ENCODE data around the gene AXDND1.
"Not testable (repeated sequence)": the region's sequence is repeated elsewhere in the genome, so short reads cannot be mapped to it uniquely, and the experiment has no call there.

Gene AXDND1

DNA sequence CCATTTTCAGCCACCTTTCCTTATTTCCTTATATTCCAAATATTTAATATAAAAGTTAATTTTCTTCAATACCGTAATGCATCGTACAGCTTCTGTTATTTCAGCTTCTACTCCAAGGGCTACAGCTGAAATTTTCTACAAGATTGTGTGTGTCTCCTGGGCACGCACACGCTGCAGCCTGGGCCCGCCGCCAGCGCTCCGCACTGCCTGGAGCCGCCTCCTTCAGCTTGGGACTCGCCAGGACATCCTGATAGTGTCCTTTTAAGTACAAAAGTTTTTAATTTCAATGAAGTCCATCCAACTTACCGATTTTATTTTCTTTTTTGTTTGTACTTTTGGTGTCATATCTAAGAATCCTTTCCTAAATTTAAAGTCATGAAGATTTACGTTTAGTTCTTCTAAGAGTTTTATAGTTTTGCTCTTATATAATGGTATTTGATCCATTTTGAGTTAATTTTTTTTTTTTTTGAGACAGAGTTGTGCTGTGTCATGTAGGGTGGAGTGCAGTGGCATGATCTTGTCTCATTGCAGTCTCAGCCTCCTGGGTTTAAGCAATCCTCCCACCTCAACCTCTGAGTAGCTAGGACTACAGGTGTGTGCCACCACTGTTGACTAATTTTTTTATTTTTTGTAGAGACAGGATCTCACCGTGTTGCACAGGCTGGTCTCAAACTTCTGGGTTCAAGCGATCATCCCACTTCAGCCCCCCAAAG is 82.8 kb downstream of the AXDND1 start:
- intact Hi-C loops (cut with DNase I) = no loop called here
- peak in 1 of 10 donors; percentile 42 for DNase-seq

DNA sequence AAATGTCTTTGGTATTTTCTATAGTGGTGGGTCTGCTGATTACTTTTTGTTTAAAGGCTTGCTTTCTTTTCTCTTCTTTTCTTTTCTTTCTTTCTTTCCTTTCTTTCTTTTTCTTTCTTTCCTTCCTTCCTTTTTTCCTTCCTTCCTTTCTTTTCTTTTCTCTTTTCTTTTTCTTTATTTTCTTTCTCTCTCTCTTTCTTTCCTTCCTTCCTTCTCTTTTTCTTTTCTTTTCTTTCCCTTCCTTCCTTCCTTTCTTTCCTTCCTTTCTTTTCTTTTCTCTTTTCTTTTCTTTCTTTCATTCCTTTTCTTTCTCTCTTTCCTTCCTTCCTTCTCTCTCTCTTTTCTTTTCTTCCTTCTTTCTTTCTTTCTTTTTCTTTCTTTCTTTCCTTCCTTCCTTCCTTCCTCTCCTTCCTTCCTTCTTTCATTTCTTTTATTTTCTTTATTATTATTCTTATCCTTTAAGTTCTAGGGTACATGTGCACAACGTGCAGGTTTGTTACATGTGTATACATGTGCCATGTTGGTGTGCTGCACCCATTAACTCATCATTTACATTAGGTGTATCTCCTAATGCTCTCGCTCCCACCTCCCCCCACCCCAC is 93.9 kb downstream of the AXDND1 start:
- DNase-seq; intact Hi-C loops (cut with DNase I): not testable (repeated sequence)

DNA sequence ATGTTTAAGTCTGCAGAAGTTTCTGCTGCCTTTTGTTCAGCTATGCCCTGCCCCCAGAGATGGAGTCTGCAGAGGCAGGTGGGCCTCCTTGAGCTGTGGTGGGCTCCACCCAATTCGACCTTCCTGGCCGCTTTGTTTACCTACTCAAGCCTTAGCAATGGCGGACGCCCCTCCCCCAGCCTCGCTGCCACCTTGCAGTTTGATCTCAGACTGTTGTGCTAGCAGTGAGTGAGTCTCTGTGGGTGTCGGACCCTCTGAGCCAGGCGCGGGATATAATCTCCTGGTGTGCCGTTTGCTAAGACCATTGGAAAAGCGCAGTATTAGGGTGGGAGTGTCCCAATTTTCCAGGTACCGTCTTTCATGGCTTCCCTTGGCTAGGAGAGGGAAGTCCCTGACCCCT is 99.9 kb downstream of the AXDND1 start:
- DNase-seq = peak in 1 of 10 donors; percentile 50
- intact Hi-C loops (cut with DNase I) = not testable (repeated sequence)

DNA sequence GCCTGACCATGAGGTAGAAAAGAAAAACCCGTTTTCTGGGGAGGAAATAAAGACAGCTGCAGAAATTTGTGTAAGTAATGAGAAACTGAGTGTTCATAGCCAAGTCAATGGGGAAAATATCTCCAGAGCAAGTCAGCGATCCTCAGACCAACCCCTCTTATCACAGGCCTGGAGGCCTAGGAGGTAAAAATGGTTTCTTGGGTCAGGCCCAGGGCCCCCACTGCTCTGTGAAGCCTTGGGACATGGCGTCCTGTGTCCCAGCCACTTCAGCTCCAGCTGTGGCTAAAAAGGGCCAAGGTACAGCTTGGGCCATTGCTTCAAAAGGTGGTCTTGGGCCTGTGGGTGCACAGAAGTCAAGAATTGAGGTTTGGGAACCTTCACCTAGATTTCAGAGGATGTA is 108.9 kb downstream of the AXDND1 start:
- no peak for DNase-seq
- intact Hi-C loops (cut with DNase I) = no loop called here

DNA sequence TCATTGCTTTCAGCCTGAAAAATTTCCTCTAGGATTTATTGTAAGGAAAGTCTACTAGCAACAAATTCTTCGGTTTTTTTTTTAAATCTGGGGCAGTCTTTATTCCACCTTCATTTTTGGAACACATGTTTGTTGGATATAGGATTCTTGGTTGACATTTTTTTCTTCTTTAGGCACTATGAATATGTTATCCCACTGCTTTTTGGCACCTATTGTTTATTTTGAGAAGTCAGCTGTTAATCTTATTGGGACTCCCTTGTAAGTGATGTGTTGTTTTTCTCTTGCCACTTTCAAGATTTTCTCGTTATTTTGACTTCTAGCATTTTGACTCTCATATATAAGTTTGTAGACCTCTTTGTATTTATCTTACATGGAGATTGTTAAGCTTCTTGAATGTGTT is 110.7 kb downstream of the AXDND1 start:
- intact Hi-C loops (cut with DNase I) = no loop called here
- DNase-seq = no peak

DNA sequence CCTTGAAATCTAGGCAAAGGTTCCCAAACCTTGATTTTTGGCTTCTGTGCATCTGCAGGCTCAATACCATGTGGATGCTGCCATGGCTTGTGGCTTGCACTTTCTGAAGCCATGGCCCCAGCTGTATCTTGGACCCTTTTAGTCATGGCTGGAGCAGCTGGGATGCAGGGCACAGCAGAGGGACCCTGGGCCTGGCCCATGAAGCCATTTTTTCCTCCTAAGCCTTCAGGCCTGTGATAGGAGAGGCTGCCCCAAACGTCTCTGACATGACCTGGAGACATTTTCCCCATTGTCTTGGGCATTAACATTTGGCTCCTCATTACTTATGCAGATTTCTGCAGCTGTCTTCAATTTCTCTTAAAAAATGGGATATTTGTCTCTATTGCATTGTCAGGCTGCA is 112.6 kb downstream of the AXDND1 start:
- intact Hi-C loops (cut with DNase I) = no loop called here
- DNase-seq = no peak

DNA sequence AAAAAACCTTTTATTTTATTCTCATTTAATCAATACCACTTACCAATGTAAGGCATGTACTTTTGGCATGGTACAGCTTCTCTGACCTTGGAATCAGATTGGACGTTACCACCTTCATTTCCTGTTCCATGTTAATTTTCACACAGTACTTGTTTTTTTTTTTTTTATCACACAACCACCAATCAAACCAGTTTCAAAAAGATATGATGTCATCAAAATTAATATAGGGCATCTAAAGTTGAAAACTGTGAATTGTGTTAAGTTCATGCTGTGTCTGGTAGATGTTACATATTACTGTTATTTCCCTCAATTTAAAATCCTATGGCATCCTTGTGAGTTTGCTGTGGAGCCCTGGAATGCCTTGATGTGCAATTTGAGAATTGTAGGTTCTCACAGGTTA is 124.8 kb downstream of the AXDND1 start:
- intact Hi-C loops (cut with DNase I) = no loop called here
- no peak for DNase-seq

DNA sequence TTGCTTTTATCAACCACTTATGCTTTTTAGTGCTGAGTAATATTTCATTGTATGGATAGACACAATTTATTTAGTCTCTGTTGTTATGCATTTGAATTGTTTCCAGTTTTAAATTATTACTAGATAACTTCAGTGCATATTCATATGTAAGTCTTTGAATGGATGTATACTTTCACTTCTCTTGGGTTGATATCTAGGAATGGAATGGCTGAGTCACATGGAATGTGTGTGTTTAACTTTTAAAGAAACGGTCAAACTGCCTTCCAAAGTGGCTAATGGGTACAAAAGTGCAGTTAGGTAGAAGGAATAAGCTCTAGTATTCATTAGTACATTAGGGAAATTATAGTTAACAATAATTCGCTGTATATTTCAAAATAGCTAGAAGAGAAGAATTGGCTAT is 127.6 kb downstream of the AXDND1 start:
- intact Hi-C loops (cut with DNase I) = no loop called here
- DNase-seq = no peak

DNA sequence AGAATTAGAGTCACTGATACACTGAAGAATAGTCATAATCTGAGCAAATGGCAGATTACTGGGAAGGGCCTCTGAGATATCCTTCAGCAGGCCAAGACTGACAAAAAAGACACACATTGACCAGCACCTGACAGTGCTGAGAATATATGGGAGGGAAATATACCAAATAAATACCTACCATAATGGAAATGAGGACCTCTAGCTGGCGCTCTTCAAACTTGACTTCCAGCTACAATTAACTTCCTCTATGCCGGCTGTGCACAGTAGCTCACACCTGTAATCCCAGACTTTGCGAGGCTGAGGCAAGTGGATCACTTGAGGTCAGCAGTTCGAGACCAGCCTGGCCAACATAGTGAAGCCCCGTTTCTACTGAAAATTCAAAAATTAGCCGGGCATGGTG is 140.4 kb downstream of the AXDND1 start:
- intact Hi-C loops (cut with DNase I) = no loop called here

DNA sequence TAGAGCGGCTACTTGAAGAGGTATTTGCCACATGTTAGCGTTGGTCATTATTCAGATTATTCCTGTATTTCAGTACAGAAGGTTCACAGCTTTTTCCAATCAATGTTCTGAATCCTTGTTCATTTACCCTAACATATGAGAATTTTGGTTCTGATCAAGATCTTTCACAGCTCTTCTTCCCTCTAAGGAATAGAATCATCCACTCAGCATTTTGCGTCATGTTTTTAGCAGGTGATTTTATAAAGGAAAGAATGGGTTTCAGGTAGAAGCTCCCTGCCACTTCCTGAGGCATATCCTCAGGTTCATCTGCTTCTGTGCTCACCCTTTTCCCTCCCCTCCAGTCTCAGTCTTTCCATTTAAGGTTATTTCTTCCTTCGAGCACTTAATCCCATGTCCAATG is 143.6 kb downstream of the AXDND1 start:
- intact Hi-C loops (cut with DNase I) = no loop called here
- no peak for DNase-seq

More for the DNA sequence above, 140.4 kb downstream of the AXDND1 start:
- no peak for DNase-seq

DNA sequence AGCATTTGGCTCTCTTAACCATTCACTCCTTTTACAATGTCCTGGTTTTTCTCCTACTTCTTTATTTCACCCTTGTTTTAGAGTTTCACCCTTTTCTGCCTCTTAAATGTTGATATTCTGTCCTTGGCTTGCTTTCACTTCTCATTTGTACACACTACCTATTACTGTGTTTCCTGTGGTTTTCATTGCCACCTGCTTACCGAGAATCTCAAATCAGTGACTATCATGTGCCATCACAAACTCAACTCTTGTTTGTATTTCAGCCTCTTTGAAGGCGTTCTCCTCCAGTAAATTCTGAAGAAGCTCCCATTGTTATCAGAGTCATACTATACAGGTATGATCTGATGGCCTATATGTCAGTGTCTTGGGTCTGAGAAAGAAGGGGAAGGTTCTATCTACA is 144.3 kb downstream of the AXDND1 start:
- no peak for DNase-seq
- intact Hi-C loops (cut with DNase I) = no loop called here

DNA sequence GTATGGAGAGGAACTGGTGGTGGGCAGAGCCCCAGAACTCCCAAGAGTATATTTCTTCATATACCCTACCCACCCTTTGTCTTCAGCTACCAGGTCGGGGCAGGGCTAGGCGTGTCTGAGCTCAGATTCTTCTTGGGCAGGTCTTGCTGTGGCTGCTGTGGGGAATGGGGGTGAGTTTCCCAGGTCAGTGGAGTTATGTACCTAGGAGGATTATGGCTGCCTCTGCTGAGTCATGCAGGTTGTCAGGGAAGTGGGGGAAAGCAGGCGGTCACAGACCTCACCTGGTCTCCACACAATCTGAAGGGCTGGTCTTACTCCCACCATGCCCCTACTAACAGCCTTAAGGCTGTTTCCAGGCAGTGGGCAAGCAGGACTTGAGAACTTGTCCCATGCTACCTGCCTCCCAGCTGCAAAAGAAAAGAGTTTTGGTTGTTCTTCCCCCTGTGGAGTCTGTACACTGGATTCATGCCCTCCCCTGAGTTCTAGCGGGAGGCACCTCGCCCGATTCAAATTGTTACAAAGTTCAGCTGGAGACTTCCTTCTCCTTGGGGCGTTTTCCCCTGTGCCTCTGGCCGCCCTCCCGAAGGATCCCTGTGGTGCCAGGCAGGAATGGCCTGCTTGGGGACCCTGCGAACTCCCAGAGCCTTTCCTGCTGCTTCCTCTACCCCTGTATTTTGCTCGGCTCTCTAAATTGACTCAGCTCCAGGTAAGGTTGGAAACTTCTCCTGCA is 151.4 kb downstream of the AXDND1 start:
- no peak for DNase-seq
- intact Hi-C loops (cut with DNase I) = no loop called here

DNA sequence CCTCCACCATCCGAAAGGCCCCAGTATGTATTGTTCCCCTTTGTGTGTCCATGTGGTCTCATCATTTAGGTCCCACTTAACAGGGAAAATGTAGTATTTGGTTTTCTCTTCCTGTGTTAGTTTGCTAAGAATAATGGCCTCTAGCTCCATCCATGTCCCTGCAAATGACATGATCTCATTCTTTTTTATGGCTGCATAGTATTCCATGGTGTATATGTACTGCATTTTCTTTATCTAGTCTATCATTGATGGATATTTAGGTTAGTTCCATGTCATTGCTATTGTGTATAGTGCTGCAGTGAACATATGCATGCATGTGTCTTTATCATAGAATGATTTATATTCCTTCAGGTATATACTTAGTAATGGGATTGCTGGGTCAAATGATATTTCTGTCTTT is 152.8 kb downstream of the AXDND1 start:
- intact Hi-C loops (cut with DNase I); DNase-seq: not testable (repeated sequence)

DNA sequence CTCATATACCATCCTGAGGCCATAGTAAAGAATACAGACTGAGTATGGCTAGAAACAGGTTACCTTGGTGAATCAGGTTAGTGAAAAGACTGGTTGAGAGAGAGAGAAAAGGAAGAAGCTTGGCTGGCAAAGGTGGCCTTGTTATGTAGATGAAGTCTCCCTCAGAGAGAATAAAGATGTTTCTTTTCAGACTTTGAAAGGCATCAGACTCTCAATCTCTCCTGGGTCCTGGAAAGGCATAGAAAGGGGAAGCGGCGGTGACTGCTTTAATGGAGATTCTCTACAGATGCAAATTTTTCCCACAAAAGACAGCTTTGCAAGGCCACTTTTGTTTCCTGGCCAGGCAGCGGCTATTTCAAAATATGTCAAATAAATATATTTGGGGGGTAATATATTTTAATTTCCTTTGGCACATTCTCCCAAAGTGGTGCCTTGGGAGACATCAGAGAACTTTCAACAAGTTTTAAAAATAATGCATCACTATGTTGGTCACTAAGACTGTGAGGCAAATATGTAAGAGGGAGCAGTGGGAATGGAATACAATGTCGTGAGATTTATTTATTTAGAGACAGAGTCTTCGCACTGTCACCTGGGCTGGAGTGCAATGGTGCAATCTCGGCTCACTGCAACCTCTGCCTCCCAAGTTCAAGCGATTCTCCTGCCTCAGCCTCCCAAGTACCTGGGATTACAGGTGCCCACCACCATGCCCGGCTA is 163.9 kb downstream of the AXDND1 start:
- intact Hi-C loops (cut with DNase I) = no loop called here
- no peak for DNase-seq

DNA sequence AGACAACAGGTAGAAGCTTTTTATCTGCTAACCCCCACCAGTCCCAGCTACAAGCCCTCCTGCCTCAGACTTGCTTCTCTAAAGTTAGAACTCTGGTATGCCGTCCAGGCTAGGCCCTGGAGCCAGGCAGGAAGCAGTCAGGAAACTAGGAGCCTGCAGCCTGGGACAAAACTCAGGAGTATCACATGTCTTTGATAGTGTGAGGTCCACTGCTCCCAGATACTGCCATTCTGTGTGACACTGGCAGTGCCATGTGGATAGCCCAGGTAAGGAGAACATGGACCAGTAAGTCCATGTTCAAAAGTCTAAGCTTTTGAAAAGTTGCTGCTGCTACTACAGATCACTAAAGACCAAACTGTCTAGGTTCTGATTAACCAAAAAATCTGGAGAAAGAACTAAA is 164.6 kb downstream of the AXDND1 start:
- DNase-seq = no peak
- intact Hi-C loops (cut with DNase I) = no loop called here

DNA sequence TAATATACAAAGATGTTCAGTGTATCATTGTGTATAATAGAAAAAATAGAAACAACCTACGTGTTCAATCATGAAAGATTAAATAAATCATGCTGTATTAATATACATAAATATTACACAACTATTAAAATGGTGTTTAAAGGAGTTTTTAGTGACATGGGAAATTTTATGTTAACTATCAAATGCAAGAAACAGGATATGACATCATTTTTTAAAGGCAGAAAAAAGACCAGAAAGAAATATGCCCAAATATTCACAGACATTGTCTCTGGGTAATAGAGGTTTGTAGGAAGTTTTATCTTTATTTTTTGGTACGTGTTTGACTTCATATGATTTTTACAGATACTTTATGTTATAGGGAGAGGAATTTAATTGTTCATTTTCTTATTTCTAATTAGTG is 176.0 kb downstream of the AXDND1 start:
- intact Hi-C loops (cut with DNase I) = no loop called here
- no peak for DNase-seq

DNA sequence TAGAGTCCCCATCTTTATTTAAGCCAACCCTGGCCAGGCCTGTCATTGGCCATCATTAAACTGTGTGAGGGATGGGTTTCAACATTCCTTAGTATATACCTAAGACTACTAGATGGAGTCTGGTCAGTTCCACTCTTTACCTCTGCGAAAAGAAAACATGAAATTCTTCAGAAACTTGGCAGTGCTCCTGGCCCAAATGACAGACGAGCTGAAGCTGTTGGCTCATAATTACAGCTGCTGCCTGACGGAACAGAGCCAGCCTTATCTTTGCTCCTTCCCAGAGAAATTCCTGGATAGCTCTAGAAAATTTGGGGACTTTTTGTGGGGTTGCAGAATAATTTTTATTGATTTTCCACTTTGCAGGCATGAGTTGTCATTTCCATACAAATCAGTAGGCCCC is 179.6 kb downstream of the AXDND1 start:
- DNase-seq = no peak
- intact Hi-C loops (cut with DNase I) = no loop called here

DNA sequence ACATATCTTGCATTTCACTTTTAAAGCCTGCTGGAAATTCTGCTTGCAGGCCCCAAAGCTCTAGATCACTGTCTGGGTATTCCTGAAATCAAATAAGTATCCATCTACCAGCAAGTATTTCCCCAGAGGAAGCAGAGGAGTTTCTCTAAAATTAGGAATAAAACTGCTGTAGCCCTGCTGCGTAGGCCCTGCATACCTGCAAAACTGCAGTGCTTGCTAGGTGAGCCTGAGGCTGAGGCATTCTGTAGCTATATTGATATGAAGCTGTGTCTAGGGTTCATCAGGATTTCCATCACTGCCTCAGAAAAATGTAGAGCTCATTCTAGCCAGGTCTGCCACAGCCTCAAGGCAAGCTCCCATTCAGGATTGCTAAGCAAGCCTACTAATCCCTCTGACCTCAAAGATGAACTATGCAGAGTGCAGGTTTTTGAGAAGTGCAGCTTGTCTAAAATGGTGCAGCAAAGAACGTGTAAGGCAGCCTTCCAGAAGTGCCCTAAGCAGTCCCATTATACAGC is 181.3 kb downstream of the AXDND1 start:
- intact Hi-C loops (cut with DNase I) = no loop called here
- DNase-seq = no peak

DNA sequence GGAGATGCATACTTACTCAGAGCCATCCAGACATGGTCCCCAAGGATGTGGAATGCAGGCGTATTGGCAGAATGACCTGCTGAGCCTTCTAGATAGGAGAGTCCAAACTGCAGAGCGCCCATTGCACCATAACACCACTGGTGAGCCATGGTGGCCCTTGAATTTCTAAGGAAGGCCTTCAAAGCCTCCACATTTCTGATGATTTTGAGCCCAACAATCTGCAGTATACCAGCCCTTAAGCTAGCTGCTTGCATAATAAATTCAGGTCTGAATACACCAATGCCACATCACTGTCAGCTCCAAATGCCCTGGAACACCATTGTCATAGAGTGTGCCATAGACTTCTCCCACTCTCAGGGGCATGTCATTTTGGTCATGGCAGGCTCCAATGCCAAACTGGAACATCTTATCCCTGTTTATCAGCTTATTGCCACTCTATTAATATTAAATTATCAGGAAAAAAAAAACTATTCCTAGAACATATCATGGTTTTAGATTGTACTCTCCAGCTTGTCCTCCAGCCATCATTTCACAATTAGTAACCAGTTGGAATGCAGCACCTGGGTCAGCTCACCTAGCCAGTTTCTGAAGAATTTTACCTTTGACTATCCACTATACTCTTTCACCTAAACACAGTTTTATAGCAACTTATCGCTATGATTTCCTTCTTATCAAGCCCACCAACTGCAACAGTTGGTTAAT is 183.0 kb downstream of the AXDND1 start:
- no peak for DNase-seq
- intact Hi-C loops (cut with DNase I) = no loop called here

DNA sequence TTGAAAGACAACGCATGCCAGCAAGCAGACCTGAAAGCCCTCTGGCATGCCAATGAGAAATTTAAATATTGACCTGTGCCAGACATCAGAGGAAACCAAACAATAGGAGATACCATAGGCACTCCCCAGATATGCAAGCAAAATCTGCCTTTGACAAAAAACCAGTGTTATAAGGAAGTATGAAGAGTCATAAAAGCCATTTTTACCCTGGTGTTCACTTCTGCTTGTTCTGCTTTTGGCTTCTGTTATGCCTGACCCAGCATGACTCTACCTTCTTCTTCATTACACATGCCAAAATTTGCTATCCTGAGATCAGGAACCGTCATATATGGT is 183.6 kb downstream of the AXDND1 start:
- no peak for DNase-seq
- intact Hi-C loops (cut with DNase I) = no loop called here
